Measurements from ENCODE around the gene ADAMTS2. TPM values are rescaled to one million over a fixed set of nuclear protein-coding genes. Genes with fewer than 3 reads are reported as not detected.

Gene ADAMTS2
- polyA plus RNA-seq, 1 donor: 5.9 TPM

DNA sequence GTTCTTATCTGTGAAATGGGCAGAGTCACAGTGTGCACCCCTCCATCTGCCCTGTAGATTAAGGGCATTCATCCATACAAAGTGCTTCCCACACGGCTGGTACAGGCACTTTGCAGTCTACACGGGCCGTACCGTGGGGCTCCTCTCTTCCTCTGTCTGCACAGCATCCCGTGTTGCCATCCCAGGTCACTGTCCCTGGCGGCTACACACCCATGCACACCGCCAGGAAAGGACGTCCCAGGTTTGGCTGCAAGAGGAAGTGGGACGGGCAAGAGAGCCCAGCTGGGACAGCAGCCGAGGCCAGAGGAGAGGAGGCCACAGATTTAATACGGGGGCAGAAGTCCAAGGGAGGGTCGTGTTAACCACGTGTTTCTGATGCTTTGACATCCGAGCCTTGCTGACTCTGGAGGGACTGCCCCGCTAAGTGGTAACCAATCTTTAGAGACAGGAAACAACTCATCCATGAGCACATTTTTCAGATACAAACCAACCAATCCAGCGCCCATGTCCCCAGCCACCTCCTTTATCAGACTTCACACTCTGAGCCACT is 165.1 kb downstream of the ADAMTS2 start:
- WGBS (ENCODE audit: insufficient coverage, low lambda C conversion rate): no CpG with 5 or more reads among the region's 16 CpGs
- no peak overlapping the region for H3K4me3 ChIP-seq (ENCODE audit: low read length)
- H3K36me3 ChIP-seq (ENCODE audit: control insufficient read depth, insufficient read depth, low read length): no peaks in the 10 kb centered on the region
- DNase-seq: no peak
- H3K9me3 ChIP-seq (ENCODE audit: control insufficient read depth, low read depth, low read length): no peaks in the 10 kb centered on the region
- H3K4me1 ChIP-seq (ENCODE audit: control insufficient read depth, insufficient read depth, low read length): no peaks in the 10 kb centered on the region
- no peak overlapping the region for H3K27ac ChIP-seq (ENCODE audit: low read length)
- no peaks in the 10 kb centered on the region for H3K27me3 ChIP-seq (ENCODE audit: control insufficient read depth, insufficient read depth, low read length)

DNA sequence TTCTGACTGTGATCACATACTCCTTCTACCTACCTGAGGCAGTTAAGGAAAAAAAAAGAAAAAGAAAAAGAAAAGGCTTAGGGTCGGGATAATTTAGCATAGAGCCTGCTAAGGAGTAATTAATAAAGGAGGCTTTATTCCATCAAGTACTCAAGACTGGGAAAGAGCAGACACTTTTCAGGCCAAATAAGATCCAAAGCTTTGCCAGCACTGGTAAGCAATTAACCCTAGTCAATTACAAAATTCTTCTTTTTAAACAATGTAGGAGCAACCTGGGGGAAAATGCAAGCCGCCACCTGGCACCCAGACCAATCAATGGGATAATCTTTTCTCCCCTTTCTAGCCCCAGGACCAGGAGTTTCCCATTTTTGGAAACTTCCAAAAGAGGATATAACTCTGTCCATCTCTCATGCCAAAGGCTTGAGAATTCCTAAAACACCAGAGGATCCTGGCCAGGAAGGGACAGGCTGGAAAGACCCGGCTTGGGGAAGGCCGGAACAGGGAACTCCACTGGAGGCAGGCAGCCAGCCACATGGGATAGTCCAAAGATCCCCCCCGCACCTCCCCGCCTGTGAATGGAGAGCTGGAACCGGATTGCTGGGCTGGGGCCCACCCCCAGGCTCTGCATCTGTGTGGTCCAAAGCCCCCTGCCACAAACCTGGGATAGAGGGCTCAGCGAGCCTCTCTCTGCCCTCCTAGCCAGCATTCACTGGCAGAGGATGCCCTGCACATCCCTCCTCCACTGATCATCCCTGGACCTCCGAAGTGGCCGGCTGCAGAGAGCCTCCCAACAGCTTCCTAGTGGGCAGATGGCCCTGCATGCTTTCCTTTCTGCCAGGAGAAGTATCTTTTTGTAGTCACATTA is 167.3 kb downstream of the ADAMTS2 start:
- H3K27me3 ChIP-seq (ENCODE audit: control insufficient read depth, insufficient read depth, low read length): no peaks in the 10 kb centered on the region

GRCh38 chr5:179176571-179177230 is 168.6 kb downstream of the ADAMTS2 start:
- Histone ChIP-seq H3K27me3 (ENCODE audit: control insufficient read depth, insufficient read depth, low read length) (no peaks in the 10 kb centered on the region), H3K27ac (ENCODE audit: low read length) (no peak overlapping the region), H3K9me3 (ENCODE audit: control insufficient read depth, low read depth, low read length) (no peaks in the 10 kb centered on the region), H3K4me1 (ENCODE audit: control insufficient read depth, insufficient read depth, low read length) (no peaks in the 10 kb centered on the region), H3K4me3 (ENCODE audit: low read length) (no peak overlapping the region), H3K36me3 (ENCODE audit: control insufficient read depth, insufficient read depth, low read length) (no peaks in the 10 kb centered on the region)
- no peak for DNase-seq
- no CpG with 5 or more reads among the region's 13 CpGs for WGBS (ENCODE audit: insufficient coverage, low lambda C conversion rate)

More for the DNA sequence above, 167.3 kb downstream of the ADAMTS2 start:
- no peak for DNase-seq
- WGBS (ENCODE audit: insufficient coverage, low lambda C conversion rate): 100% methylated on average over 1 of the region's 10 CpGs
- Histone ChIP-seq H3K9me3 (ENCODE audit: control insufficient read depth, low read depth, low read length) (no peaks in the 10 kb centered on the region), H3K4me3 (ENCODE audit: low read length) (no peak overlapping the region), H3K36me3 (ENCODE audit: control insufficient read depth, insufficient read depth, low read length) (no peaks in the 10 kb centered on the region), H3K27ac (ENCODE audit: low read length) (no peak overlapping the region), H3K4me1 (ENCODE audit: control insufficient read depth, insufficient read depth, low read length) (no peaks in the 10 kb centered on the region)

GRCh38 chr5:179176166-179176565 is 169.1 kb downstream of the ADAMTS2 start:
- H3K27ac ChIP-seq (ENCODE audit: low read length): no peak overlapping the region
- no peaks in the 10 kb centered on the region for H3K9me3 ChIP-seq (ENCODE audit: control insufficient read depth, low read depth, low read length)
- H3K4me3 ChIP-seq (ENCODE audit: low read length): no peak overlapping the region
- no CpG with 5 or more reads among the region's 7 CpGs for WGBS (ENCODE audit: insufficient coverage, low lambda C conversion rate)
- H3K27me3 ChIP-seq (ENCODE audit: control insufficient read depth, insufficient read depth, low read length): no peaks in the 10 kb centered on the region
- H3K4me1 ChIP-seq (ENCODE audit: control insufficient read depth, insufficient read depth, low read length): no peaks in the 10 kb centered on the region
- no peaks in the 10 kb centered on the region for H3K36me3 ChIP-seq (ENCODE audit: control insufficient read depth, insufficient read depth, low read length)
- DNase-seq: no peak

DNA sequence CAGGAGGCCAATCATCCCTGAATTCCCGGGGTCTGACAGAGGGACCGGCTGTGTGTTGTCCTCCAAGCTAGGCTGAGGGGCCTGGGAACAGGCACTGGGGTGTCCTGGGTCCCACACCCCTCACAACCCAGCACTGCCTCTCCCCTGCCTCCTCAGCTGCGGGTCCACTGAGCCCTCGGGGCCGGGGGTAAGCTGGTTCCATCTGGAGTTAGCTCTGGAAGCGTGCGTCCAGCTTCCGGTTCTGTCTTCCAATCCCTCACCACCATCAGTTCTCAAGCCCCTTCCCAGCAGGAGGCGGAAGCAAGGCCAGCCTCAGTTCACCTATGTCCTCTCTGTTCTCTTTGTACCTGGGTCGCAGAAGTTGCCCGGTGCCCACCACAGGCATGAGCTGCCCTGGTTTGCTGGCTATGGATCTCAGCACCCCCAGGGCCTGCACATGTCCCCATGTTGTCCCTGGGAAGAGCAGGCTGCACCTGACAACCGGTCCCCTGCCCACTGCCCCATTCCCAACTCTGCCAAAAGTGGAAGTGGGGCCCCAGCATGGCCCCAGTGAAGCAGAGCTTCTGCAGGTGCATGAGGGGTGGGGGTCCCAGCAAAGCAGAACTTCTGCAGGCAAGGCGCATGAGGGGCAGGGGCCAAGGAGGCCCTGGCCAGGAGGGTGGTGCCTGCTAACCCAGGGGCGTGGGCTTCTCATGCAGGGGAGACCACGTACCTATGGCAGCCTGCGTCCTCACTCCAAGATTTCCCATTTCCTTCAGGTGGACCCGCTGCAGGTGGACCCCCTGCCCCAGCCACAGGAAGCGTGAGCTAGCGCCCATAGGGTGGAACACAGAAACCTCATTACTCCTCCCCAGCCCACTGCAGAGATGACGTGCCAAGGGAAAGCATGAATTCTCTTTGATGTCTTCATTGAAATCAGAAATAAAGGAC is 173.2 kb downstream of the ADAMTS2 start:
- WGBS (ENCODE audit: insufficient coverage, low lambda C conversion rate): no CpG with 5 or more reads among the region's 20 CpGs
- no peaks in the 10 kb centered on the region for H3K4me1 ChIP-seq (ENCODE audit: control insufficient read depth, insufficient read depth, low read length)
- H3K9me3 ChIP-seq (ENCODE audit: control insufficient read depth, low read depth, low read length): no peaks in the 10 kb centered on the region
- no peak overlapping the region for H3K27ac ChIP-seq (ENCODE audit: low read length)
- H3K27me3 ChIP-seq (ENCODE audit: control insufficient read depth, insufficient read depth, low read length): peaks cover 2% of the 10 kb centered on the region
- H3K36me3 ChIP-seq (ENCODE audit: control insufficient read depth, insufficient read depth, low read length): no peaks in the 10 kb centered on the region
- H3K4me3 ChIP-seq (ENCODE audit: low read length): no peak overlapping the region
- DNase-seq: no peak

GRCh38 chr5:179171251-179171815 is 173.9 kb downstream of the ADAMTS2 start:
- Histone ChIP-seq H3K36me3 (ENCODE audit: control insufficient read depth, insufficient read depth, low read length) (no peaks in the 10 kb centered on the region), H3K9me3 (ENCODE audit: control insufficient read depth, low read depth, low read length) (no peaks in the 10 kb centered on the region), H3K4me3 (ENCODE audit: low read length) (no peak overlapping the region), H3K27ac (ENCODE audit: low read length) (no peak overlapping the region), H3K4me1 (ENCODE audit: control insufficient read depth, insufficient read depth, low read length) (no peaks in the 10 kb centered on the region), H3K27me3 (ENCODE audit: control insufficient read depth, insufficient read depth, low read length) (peaks cover 2% of the 10 kb centered on the region)
- DNase-seq: no peak
- WGBS (ENCODE audit: insufficient coverage, low lambda C conversion rate): no CpG with 5 or more reads among the region's 12 CpGs

DNA sequence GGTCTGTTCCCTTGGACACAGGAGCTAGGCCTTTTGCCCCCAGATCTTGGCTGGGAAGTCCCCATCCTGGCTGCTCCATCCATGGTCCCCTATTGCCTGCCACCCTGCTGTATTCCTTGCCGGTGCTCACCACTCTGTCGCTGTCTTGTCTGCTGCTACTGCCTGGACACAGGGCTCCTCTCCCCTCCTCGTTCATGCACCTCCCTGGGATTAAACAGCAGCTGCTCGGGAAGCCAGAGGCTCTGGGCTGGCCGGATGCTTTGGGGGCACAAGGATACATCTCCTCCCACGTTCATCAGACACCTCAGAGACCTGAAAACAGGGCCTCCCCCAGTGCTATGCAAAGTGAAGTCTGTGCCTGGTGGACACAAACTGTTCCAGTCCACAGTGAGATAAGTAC is 174.7 kb downstream of the ADAMTS2 start:
- Histone ChIP-seq H3K4me1 (ENCODE audit: control insufficient read depth, insufficient read depth, low read length) (no peaks in the 10 kb centered on the region), H3K9me3 (ENCODE audit: control insufficient read depth, low read depth, low read length) (no peaks in the 10 kb centered on the region), H3K27ac (ENCODE audit: low read length) (no peak overlapping the region), H3K27me3 (ENCODE audit: control insufficient read depth, insufficient read depth, low read length) (peaks cover 4% of the 10 kb centered on the region), H3K4me3 (ENCODE audit: low read length) (no peak overlapping the region), H3K36me3 (ENCODE audit: control insufficient read depth, insufficient read depth, low read length) (no peaks in the 10 kb centered on the region)
- WGBS (ENCODE audit: insufficient coverage, low lambda C conversion rate): no CpG with 5 or more reads among the region's 6 CpGs
- no peak for DNase-seq

GRCh38 chr5:179169836-179170235 is 175.4 kb downstream of the ADAMTS2 start:
- Histone ChIP-seq H3K27me3 (ENCODE audit: control insufficient read depth, insufficient read depth, low read length) (peaks cover 4% of the 10 kb centered on the region), H3K36me3 (ENCODE audit: control insufficient read depth, insufficient read depth, low read length) (no peaks in the 10 kb centered on the region), H3K4me3 (ENCODE audit: low read length) (no peak overlapping the region), H3K9me3 (ENCODE audit: control insufficient read depth, low read depth, low read length) (no peaks in the 10 kb centered on the region), H3K27ac (ENCODE audit: low read length) (no peak overlapping the region), H3K4me1 (ENCODE audit: control insufficient read depth, insufficient read depth, low read length) (no peaks in the 10 kb centered on the region)
- no peak for DNase-seq
- no CpG with 5 or more reads among the region's 1 CpG for WGBS (ENCODE audit: insufficient coverage, low lambda C conversion rate)

DNA sequence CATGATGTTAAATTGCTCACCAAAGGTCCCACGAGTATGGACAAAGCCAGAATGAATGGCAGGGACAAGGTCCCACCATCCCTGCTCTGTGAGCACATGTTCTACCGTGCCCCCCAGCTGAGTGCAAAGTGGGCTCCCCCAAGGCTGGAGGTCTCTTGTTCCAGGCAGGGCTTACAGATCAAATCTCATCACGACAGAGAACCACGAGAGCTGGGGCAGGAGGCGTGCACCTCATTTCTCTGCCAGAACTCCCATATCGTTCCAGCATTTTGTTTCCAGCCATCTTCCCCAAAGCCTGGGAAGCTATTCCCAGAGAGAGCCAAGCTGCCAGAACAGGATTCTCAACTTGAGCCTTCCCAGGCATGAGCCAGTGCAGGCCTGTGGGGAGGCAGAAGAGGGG is 176.6 kb downstream of the ADAMTS2 start:
- H3K27ac ChIP-seq (ENCODE audit: low read length): no peak overlapping the region
- no peaks in the 10 kb centered on the region for H3K4me1 ChIP-seq (ENCODE audit: control insufficient read depth, insufficient read depth, low read length)
- no peaks in the 10 kb centered on the region for H3K36me3 ChIP-seq (ENCODE audit: control insufficient read depth, insufficient read depth, low read length)
- H3K9me3 ChIP-seq (ENCODE audit: control insufficient read depth, low read depth, low read length): no peaks in the 10 kb centered on the region
- WGBS (ENCODE audit: insufficient coverage, low lambda C conversion rate): 100% methylated on average over 2 of the region's 6 CpGs
- no peak overlapping the region for H3K4me3 ChIP-seq (ENCODE audit: low read length)
- peaks cover 4% of the 10 kb centered on the region for H3K27me3 ChIP-seq (ENCODE audit: control insufficient read depth, insufficient read depth, low read length)
- no peak for DNase-seq
